Fibroblast of villous mesenchyme (primary cell): Measurements from ENCODE around the gene CACTIN. TPM values are rescaled to one million over a fixed set of nuclear protein-coding genes. Genes with fewer than 3 reads are reported as not detected.
"Not testable (repeated sequence)": the region's sequence is repeated elsewhere in the genome, so short reads cannot be mapped to it uniquely, and the experiment has no call there.

ENCODE experiments used
- DNase-seq: peaks from one replicate; pipeline ENCODE4 v3.0.0-alpha.2; 2010; ENCODE audit warnings: low read depth
- H3K4me3 ChIP-seq: 2 replicates; pipeline ENCODE4 v1.5.1; 2011; ENCODE audit warnings: low read depth, mild to moderate bottlenecking, low read length
- CTCF ChIP-seq: IDR thresholded peaks from 2 replicates; pipeline ENCODE4 v1.5.1; 2012; ENCODE audit warnings: low read depth, mild to moderate bottlenecking, low read length; ENCODE audit not compliant: insufficient read depth
- total RNA-seq: library from RNA; depleted of rRNA; stranded (reverse); fragments of >200 nt; gene quantifications from 2 replicates; pipeline ENCODE4 v1.2.3, GENCODE V29; 2012

CACTIN gene
- total RNA-seq, 1 donor: 17.7 TPM

- no peak for TF ChIP-seq CTCF
- DNase-seq: no peak
- H3K4me3 ChIP-seq: peak within 1 kb of the TSS; percentile 61
These were observed 41.1 kb downstream of the CACTIN start, which contains the start of gene GIPC3 for GRCh38 chr19:3585301-3586126. Gene GIPC3 (plus strand): TSS chr19:3585478. CDS start chr19:3585598, 120 bp downstream.

GRCh38 chr19:3584036-3584802 is 42.4 kb downstream of the CACTIN start:
- DNase-seq, H3K4me3 ChIP-seq: not testable (repeated sequence)

GRCh38 chr19:3581792-3582191 is 44.8 kb downstream of the CACTIN start:
- not testable (repeated sequence) for DNase-seq, H3K4me3 ChIP-seq

- peak; percentile 94 for DNase-seq
- no peak overlapping the region for H3K4me3 ChIP-seq
- no peak for TF ChIP-seq CTCF
These were observed 46.2 kb downstream of the CACTIN start for GRCh38 chr19:3580156-3580934.

- no peak overlapping the region for H3K4me3 ChIP-seq
- no peak for DNase-seq
- no peak for TF ChIP-seq CTCF
These were observed 48.2 kb downstream of the CACTIN start for GRCh38 chr19:3578390-3578789.

GRCh38 chr19:3577723-3578344 is 48.8 kb downstream of the CACTIN start:
- no peak for DNase-seq
- no peak for TF ChIP-seq CTCF
- no peak overlapping the region for H3K4me3 ChIP-seq

- H3K4me3 ChIP-seq: peak overlapping the region; percentile 34
- peak; percentile 64 for DNase-seq
- no peak for TF ChIP-seq CTCF
These were observed 49.7 kb downstream of the CACTIN start for GRCh38 chr19:3576696-3577443.
